Calu3 (cell line): Measurements from ENCODE around the gene SLC4A4. TPM values are rescaled to one million over a fixed set of nuclear protein-coding genes. Genes with fewer than 3 reads are reported as not detected.

Experiments
- BruUV-seq: library from RNA; stranded (reverse); fragments of 400-500 nt; replicated peaks from 2 replicates; lab custom pipeline; 2021; lab: Mats Ljungman, UMichigan
- CTCF ChIA-PET: fragments of 300-600 bp; sonication (Branson Sonifier 250); formaldehyde crosslinking; loops from one replicate; lab custom pipeline; 2022; ENCODE audit warnings: antibody characterized with exemption; lab: Charles Lee
- DNase-seq: peaks from one replicate; pipeline ENCODE4 v3.0.0; 2022
- H3K27ac Mint-ChIP-seq: one replicate; pipeline ENCODE4 v1.8.0; 2022; ENCODE audit warnings: mixed read lengths; ENCODE audit not compliant: unreplicated experiment
- H3K27me3 Mint-ChIP-seq: one replicate; pipeline ENCODE4 v1.8.0; 2022; ENCODE audit warnings: mixed read lengths; ENCODE audit not compliant: unreplicated experiment
- H3K36me3 Mint-ChIP-seq: one replicate; pipeline ENCODE4 v1.8.0; 2022; ENCODE audit warnings: mild to moderate bottlenecking, moderate library complexity, mixed read lengths; ENCODE audit not compliant: insufficient read depth, unreplicated experiment
- H3K4me1 Mint-ChIP-seq: one replicate; pipeline ENCODE4 v1.8.0; 2022; ENCODE audit warnings: mild to moderate bottlenecking, low read depth, mixed read lengths; ENCODE audit not compliant: unreplicated experiment
- H3K4me3 Mint-ChIP-seq: one replicate; pipeline ENCODE4 v1.8.0; 2022; ENCODE audit warnings: mild to moderate bottlenecking, low read depth, moderate library complexity, mixed read lengths; ENCODE audit not compliant: unreplicated experiment
- H3K9me3 Mint-ChIP-seq: one replicate; pipeline ENCODE4 v1.8.0; 2022; ENCODE audit warnings: low read depth, mixed read lengths; ENCODE audit not compliant: unreplicated experiment
- intact Hi-C: fragments of 100-400 bp; cut with micrococcal nuclease; formaldehyde crosslinking; loops from one replicate; pipeline ENCODE4 v1.10.0; 2022; ENCODE audit not compliant: unreplicated experiment
- total RNA-seq: library from RNA; stranded (reverse); gene quantifications from 2 replicates; pipeline ENCODE4 v1.2.3, GENCODE V29; 2022
- TF ChIP-seq, protein P1 (sequence below): fragments of 200-600 bp; IDR thresholded peaks from one replicate; pipeline ENCODE4 v1.8.0; 2022; ENCODE audit warnings: antibody characterized with exemption; ENCODE audit not compliant: unreplicated experiment

The SLC4A4 gene
- total RNA-seq, 1 experiment from 2014 or later, result 14.6 TPM

DNA sequence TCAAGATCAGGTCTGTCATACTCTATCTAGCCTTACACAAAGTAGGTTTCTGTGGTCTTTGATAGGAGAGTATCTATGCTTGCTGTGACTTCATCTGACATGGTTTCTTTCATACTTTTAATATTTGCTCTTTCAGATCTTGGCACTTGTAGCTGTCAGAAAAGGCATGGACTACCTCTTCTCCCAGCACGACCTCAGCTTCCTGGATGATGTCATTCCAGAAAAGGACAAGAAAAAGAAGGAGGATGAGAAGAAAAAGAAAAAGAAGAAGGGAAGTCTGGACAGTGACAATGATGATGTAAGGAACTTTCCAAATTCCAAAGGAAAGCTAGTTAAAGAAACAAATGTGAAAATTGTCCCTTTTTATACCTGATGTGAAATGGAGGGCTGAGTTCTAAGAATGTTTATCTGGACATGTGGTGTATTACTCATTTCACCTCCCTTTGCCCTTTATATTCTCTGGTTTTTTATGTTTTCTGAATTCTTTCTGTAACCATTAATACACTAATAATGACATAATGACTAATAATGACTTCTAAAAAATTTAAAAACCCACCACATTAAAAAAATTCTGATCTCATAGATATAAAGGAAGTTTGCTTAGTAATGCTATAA is 221.2 kb downstream of the SLC4A4 start:
- TF ChIP-seq, protein P1, sequence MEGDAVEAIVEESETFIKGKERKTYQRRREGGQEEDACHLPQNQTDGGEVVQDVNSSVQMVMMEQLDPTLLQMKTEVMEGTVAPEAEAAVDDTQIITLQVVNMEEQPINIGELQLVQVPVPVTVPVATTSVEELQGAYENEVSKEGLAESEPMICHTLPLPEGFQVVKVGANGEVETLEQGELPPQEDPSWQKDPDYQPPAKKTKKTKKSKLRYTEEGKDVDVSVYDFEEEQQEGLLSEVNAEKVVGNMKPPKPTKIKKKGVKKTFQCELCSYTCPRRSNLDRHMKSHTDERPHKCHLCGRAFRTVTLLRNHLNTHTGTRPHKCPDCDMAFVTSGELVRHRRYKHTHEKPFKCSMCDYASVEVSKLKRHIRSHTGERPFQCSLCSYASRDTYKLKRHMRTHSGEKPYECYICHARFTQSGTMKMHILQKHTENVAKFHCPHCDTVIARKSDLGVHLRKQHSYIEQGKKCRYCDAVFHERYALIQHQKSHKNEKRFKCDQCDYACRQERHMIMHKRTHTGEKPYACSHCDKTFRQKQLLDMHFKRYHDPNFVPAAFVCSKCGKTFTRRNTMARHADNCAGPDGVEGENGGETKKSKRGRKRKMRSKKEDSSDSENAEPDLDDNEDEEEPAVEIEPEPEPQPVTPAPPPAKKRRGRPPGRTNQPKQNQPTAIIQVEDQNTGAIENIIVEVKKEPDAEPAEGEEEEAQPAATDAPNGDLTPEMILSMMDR, result no peak
- H3K27ac Mint-ChIP-seq, result peak overlapping the region; percentile 93
- no peaks in the 10 kb centered on the region for H3K9me3 Mint-ChIP-seq
- H3K4me1 Mint-ChIP-seq, result peaks cover 9% of the 10 kb centered on the region
- TSS peak; percentile 37 for BruUV-seq
- no peaks in the 10 kb centered on the region for H3K36me3 Mint-ChIP-seq
- intact Hi-C loops, result loop anchor here (10.0 kb wide), 1 partner anchor 505 kb away; no protein-coding TSS in a partner anchor
- no peaks in the 10 kb centered on the region for H3K27me3 Mint-ChIP-seq
- CTCF ChIA-PET, result interaction anchor here (1.8 kb wide), 1 partner anchor 10 kb away, joined by 4 read pairs; no protein-coding TSS in a partner anchor
- no peak overlapping the region for H3K4me3 Mint-ChIP-seq
- DNase-seq, result peak; percentile 6

- no TSS peak for BruUV-seq
- H3K9me3 Mint-ChIP-seq, result no peaks in the 10 kb centered on the region
- no peaks in the 10 kb centered on the region for H3K36me3 Mint-ChIP-seq
Measured at GRCh38 chr4:71564775-71565174, 226.0 kb downstream of the SLC4A4 start.

GRCh38 chr4:71566856-71567255 is 228.0 kb downstream of the SLC4A4 start:
- intact Hi-C loops, result no loop called here
- BruUV-seq, result no TSS peak
- Mint-ChIP-seq H3K27ac (no peak overlapping the region), H3K36me3 (no peaks in the 10 kb centered on the region), H3K9me3 (no peaks in the 10 kb centered on the region), H3K27me3 (no peaks in the 10 kb centered on the region), H3K4me3 (no peak overlapping the region), H3K4me1 (no peaks in the 10 kb centered on the region)
- CTCF ChIA-PET, result no interaction called here
- no peak for DNase-seq
- TF ChIP-seq, protein P1, result no peak

More at GRCh38 chr4:71564775-71565174, 226.0 kb downstream of the SLC4A4 start:
- Mint-ChIP-seq H3K27ac (no peak overlapping the region), H3K4me3 (no peak overlapping the region), H3K4me1 (peaks cover 7% of the 10 kb centered on the region), H3K27me3 (no peaks in the 10 kb centered on the region)
- CTCF ChIA-PET, result no interaction called here
- TF ChIP-seq, protein P1, result no peak
- intact Hi-C loops, result no loop called here
- DNase-seq, result no peak

GRCh38 chr4:71568131-71568530 is 229.3 kb downstream of the SLC4A4 start:
- Mint-ChIP-seq H3K4me1 (no peaks in the 10 kb centered on the region), H3K27me3 (no peaks in the 10 kb centered on the region), H3K27ac (no peak overlapping the region), H3K4me3 (no peak overlapping the region), H3K9me3 (no peaks in the 10 kb centered on the region), H3K36me3 (no peaks in the 10 kb centered on the region)
- BruUV-seq, result no TSS peak
- intact Hi-C loops, result no loop called here
- no peak for DNase-seq
- CTCF ChIA-PET, result no interaction called here
- TF ChIP-seq, protein P1, result no peak
